ENCODE results near the gene MSI2.

- TF ChIP-seq CTCF (IDR thresholded peaks at IDR 0.05) (no peak), EZH2 (IDR thresholded peaks at IDR 0.05; ENCODE audit: borderline replicate concordance, insufficient read depth, low read depth, low read length, poor library complexity, severe bottlenecking) (no peak)
These were observed 312.7 kb downstream of the MSI2 start for GRCh38 chr17:57569021-57569420.

Measured in B cell (primary cell).